Stimulated activated naive B cell treated with anti-CD40 and anti-IgM and Interleukin-4, amounts not matched to agents 10 μg/mL and 1 μg/mL and 100 μg/mL, for 72 hours (primary cell): ENCODE results near the gene MUS81.

Experiments used
- ATAC-seq, 2 donors: fragments of 150-1000 bp; cut with Tn5 transposase; replicated peaks; 2 replicates each; pipeline ENCODE4 v1.10.0; 2021; ENCODE audit warnings: moderate library complexity in 1 of 2
- DNase-seq: peaks from one replicate; pipeline ENCODE4 v3.0.0; 2021
- H3K27ac Mint-ChIP-seq: one replicate; pipeline ENCODE4 v1.8.0; 2022; ENCODE audit warnings: mild to moderate bottlenecking, mixed read lengths
- H3K27me3 Mint-ChIP-seq, 2 donors: one replicate each; pipeline ENCODE4 v1.8.0; 2022; ENCODE audit warnings: mixed read lengths in 2 of 2
- H3K36me3 Mint-ChIP-seq, 2 donors: one replicate each; pipeline ENCODE4 v1.8.0; 2022; ENCODE audit warnings: mixed read lengths in 2 of 2, mild to moderate bottlenecking in 1 of 2
- H3K4me1 Mint-ChIP-seq, 2 donors: one replicate each; pipeline ENCODE4 v1.8.0; 2022; ENCODE audit warnings: mixed read lengths in 2 of 2, mild to moderate bottlenecking in 1 of 2
- H3K4me3 Mint-ChIP-seq, 2 donors: one replicate each; pipeline ENCODE4 v1.8.0; 2022; ENCODE audit warnings: mild to moderate bottlenecking in 2 of 2, mixed read lengths in 2 of 2, moderate library complexity in 1 of 2
- H3K9me3 Mint-ChIP-seq, 2 donors: one replicate each; pipeline ENCODE4 v1.8.0; 2022; ENCODE audit warnings: mixed read lengths in 2 of 2, mild to moderate bottlenecking in 1 of 2

MUS81 gene

GRCh38 chr11:65852508-65853245 lies 7.6 kb upstream of the MUS81 start:
- ATAC-seq: no peak
- Mint-ChIP-seq H3K27me3 (no peaks in the 10 kb centered on the region), H3K4me1 (peaks cover 32 to 47% of the 10 kb centered on the region in 2 donors), H3K9me3 (peaks cover 0 to 5% of the 10 kb centered on the region in 2 donors), H3K27ac (peak overlapping the region; percentile 4), H3K4me3 (peak overlapping the region in 1 of 2 donors; percentile 41), H3K36me3 (peaks cover 55 to 68% of the 10 kb centered on the region in 2 donors)
- no peak for DNase-seq

DNA sequence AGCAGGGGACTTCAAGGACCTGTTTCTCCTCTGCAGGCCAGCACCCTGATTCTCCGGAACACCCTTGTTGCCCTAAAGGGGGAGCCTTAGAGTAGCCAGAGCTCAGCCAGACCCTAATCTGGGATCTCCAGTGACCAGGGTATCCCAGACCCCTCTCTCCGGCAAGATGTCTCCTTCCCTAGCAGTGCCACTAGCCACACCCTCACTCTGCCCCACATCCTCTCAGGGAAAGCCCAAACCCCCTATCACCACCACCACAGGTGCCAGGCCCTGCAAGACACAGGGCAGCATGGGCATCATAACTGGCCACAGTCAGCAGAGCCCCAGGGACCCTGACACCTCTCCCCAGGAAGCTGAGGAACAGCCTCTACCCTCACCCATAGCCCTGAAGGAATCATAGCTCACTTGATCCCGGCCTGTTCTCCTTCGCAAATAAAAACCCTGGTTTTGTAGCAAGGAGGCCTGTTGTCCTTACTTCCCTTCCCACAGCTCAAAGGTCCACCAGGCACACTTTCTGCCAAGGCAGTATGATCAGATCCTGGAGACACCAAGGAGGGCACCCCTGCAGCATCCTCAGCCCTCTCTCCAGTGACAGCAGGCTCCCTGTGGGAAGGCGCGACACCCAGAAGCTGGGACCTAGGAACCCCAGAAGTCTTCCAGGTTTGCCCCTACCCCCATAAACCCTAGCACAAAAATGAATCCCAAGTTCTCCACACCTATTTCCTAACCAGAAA lies 6.8 kb upstream of the MUS81 start:
- H3K4me1 Mint-ChIP-seq: peaks cover 30 to 53% of the 10 kb centered on the region in 2 donors
- no peak for DNase-seq
- no peaks in the 10 kb centered on the region for H3K27me3 Mint-ChIP-seq
- H3K27ac Mint-ChIP-seq: peak overlapping the region; percentile 4
- peaks cover 58 to 72% of the 10 kb centered on the region in 2 donors for H3K36me3 Mint-ChIP-seq
- peak overlapping the region; percentile 9 to 41 for H3K4me3 Mint-ChIP-seq
- ATAC-seq: no peak
- peaks cover 0 to 5% of the 10 kb centered on the region in 2 donors for H3K9me3 Mint-ChIP-seq

GRCh38 chr11:65854161-65854592 lies 6.1 kb upstream of the MUS81 start:
- H3K4me1 Mint-ChIP-seq: peaks cover 32 to 55% of the 10 kb centered on the region in 2 donors
- ATAC-seq (no peak), DNase-seq (no peak)
- peak overlapping the region; percentile 4 for H3K27ac Mint-ChIP-seq
- peaks cover 58 to 72% of the 10 kb centered on the region in 2 donors for H3K36me3 Mint-ChIP-seq
- peaks cover 0 to 5% of the 10 kb centered on the region in 2 donors for H3K9me3 Mint-ChIP-seq
- H3K27me3 Mint-ChIP-seq: no peaks in the 10 kb centered on the region
- H3K4me3 Mint-ChIP-seq: peak overlapping the region; percentile 42 to 68

- Mint-ChIP-seq H3K4me3 (peak overlapping the region; percentile 91 to 97), H3K36me3 (peaks cover 59 to 71% of the 10 kb centered on the region in 2 donors), H3K27ac (peak overlapping the region; percentile 59), H3K9me3 (peaks cover 0 to 5% of the 10 kb centered on the region in 2 donors), H3K27me3 (no peaks in the 10 kb centered on the region), H3K4me1 (peaks cover 35 to 61% of the 10 kb centered on the region in 2 donors)
- DNase-seq (no peak), ATAC-seq (no peak)
Observed at GRCh38 chr11:65854852-65855837, 5.1 kb upstream of the MUS81 start.

GRCh38 chr11:65855927-65856363 lies 4.3 kb upstream of the MUS81 start:
- DNase-seq: no peak
- no peak for ATAC-seq
- H3K36me3 Mint-ChIP-seq: peaks cover 56 to 67% of the 10 kb centered on the region in 2 donors
- peaks cover 0 to 5% of the 10 kb centered on the region in 2 donors for H3K9me3 Mint-ChIP-seq
- no peaks in the 10 kb centered on the region for H3K27me3 Mint-ChIP-seq
- H3K27ac Mint-ChIP-seq: peak overlapping the region; percentile 95
- peaks cover 35 to 64% of the 10 kb centered on the region in 2 donors for H3K4me1 Mint-ChIP-seq
- peak overlapping the region; percentile 91 to 97 for H3K4me3 Mint-ChIP-seq

GRCh38 chr11:65856689-65857499 lies 3.3 kb upstream of the MUS81 start:
- Mint-ChIP-seq H3K27me3 (no peaks in the 10 kb centered on the region), H3K4me3 (peak overlapping the region; percentile 91 to 97), H3K9me3 (peaks cover 0 to 4% of the 10 kb centered on the region in 2 donors), H3K36me3 (peaks cover 53 to 58% of the 10 kb centered on the region in 2 donors), H3K27ac (peak overlapping the region; percentile 95), H3K4me1 (peaks cover 38 to 71% of the 10 kb centered on the region in 2 donors)
- DNase-seq (peak; percentile 80), ATAC-seq (peak; percentile 33 to 43)

DNA sequence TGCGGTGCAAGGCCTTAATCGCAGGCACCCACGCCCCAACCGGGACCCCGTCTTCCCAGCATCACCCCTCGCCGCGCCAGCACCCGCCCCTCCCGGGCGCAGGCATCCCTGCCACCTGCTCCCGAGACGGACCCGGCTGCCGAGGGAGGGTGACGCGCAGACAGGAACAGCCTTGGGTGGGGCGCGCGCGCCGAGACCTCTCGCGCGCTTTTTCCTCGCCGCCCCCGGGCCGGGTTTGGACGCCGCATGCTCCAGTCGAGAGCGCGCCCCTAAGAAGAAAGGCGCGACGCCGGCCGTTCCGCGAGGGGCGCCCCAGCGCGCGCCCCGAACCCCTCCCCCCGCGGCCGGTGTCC lies 2.8 kb upstream of the MUS81 start:
- Mint-ChIP-seq H3K4me1 (peaks cover 34 to 70% of the 10 kb centered on the region in 2 donors), H3K4me3 (peak overlapping the region; percentile 91 to 97), H3K27me3 (no peaks in the 10 kb centered on the region), H3K36me3 (peaks cover 53 to 55% of the 10 kb centered on the region in 2 donors), H3K9me3 (no peaks in the 10 kb centered on the region), H3K27ac (peak overlapping the region; percentile 95)
- peak; percentile 42 for DNase-seq
- ATAC-seq: peak in 1 of 2 donors; percentile 0

GRCh38 chr11:65857853-65858680 lies 2.2 kb upstream of the MUS81 start, which contains the start of gene CFL1:
Gene CFL1, minus strand, starts transcription at chr11:65858180. Its CDS starts 81 bp downstream, at chr11:65858099.
- H3K9me3 Mint-ChIP-seq: no peaks in the 10 kb centered on the region
- peaks cover 40 to 76% of the 10 kb centered on the region in 2 donors for H3K4me1 Mint-ChIP-seq
- H3K4me3 Mint-ChIP-seq: peak within 1 kb of the TSS; percentile 97
- DNase-seq (peak; percentile 97), ATAC-seq (peak; percentile 63 to 64)
- peaks cover 58 to 60% of the 10 kb centered on the region in 2 donors for H3K36me3 Mint-ChIP-seq
- H3K27me3 Mint-ChIP-seq: no peaks in the 10 kb centered on the region
- H3K27ac Mint-ChIP-seq: peak within 1 kb of the TSS; percentile 99

GRCh38 chr11:65858681-65859087 lies 1.5 kb upstream of the MUS81 start:
- Mint-ChIP-seq H3K4me3 (peak overlapping the region; percentile 97), H3K27me3 (no peaks in the 10 kb centered on the region), H3K4me1 (peaks cover 37 to 75% of the 10 kb centered on the region in 2 donors), H3K9me3 (no peaks in the 10 kb centered on the region), H3K36me3 (peaks cover 57 to 59% of the 10 kb centered on the region in 2 donors), H3K27ac (peak overlapping the region; percentile 99)
- no peak for DNase-seq
- no peak for ATAC-seq

DNA sequence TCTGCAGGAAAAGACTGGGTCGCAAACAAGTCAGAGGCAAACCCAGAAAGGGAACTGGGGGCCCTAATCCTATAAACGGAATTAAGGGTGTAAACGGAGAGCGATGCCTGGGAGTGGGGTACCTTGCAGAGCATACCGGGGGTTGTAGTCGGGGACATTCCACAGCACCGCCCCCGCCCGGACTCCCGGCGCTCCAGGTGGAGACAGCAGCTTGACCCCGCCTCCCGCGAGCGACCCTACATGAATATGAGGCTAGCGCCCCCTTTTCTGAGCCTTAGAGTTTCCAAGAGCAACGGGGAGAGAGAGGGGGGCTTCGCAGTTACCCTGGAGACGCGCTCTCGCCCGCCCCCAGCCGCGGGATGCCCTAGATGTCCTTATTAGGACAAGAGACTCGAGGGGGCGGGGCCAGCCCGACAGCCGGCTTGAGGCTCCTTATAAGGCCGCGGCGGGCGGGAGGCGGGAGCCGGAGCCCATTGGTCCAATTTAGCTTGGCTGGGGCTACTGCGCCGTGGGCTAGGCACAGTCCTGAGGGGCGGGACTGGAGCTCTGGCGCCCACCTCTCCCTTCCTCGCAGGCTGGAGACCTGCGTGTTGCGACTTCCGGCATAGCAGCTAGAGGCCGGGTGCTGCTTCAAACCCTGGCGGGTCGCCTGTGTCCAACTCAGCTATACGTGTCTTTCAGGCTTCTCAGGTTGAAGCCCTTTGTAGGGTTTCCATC lies 980 bp upstream of the MUS81 start:
- H3K27ac Mint-ChIP-seq: peak overlapping the region; percentile 99
- ATAC-seq: peak; percentile 66 to 71
- H3K9me3 Mint-ChIP-seq: no peaks in the 10 kb centered on the region
- H3K36me3 Mint-ChIP-seq: peaks cover 56 to 58% of the 10 kb centered on the region in 2 donors
- H3K4me1 Mint-ChIP-seq: peaks cover 36 to 69% of the 10 kb centered on the region in 2 donors
- no peaks in the 10 kb centered on the region for H3K27me3 Mint-ChIP-seq
- peak; percentile 98 for DNase-seq
- H3K4me3 Mint-ChIP-seq: peak overlapping the region; percentile 97

GRCh38 chr11:65859812-65860277 lies 388 bp upstream of the MUS81 start:
- peak in 1 of 2 donors; percentile 1 for ATAC-seq
- Mint-ChIP-seq H3K36me3 (peaks cover 52 to 53% of the 10 kb centered on the region in 2 donors), H3K4me3 (peak overlapping the region; percentile 97), H3K27ac (peak overlapping the region; percentile 99), H3K9me3 (no peaks in the 10 kb centered on the region), H3K27me3 (no peaks in the 10 kb centered on the region), H3K4me1 (peaks cover 31 to 63% of the 10 kb centered on the region in 2 donors)
- DNase-seq: no peak

DNA sequence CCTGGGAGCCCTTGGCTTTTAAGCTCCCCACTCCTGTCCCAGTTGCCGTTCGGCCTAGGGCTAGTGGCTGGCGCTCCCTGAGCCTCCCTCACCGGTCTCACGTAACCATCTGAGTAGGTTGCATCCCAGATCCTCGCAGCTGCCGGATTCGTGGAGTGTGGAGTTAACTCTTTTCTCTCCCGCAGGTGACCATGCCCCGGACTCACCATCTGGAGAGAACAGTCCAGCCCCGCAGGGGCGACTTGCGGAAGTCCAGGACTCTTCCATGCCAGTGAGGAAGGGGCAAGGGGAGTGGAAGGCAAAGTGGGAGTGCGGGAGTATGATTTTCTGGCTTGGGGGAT lies 902 bp downstream of the MUS81 start:
- peak overlapping the region; percentile 99 for H3K27ac Mint-ChIP-seq
- peaks cover 28 to 50% of the 10 kb centered on the region in 2 donors for H3K4me1 Mint-ChIP-seq
- H3K27me3 Mint-ChIP-seq: no peaks in the 10 kb centered on the region
- peak overlapping the region; percentile 97 for H3K4me3 Mint-ChIP-seq
- ATAC-seq (no peak), DNase-seq (no peak)
- no peaks in the 10 kb centered on the region for H3K9me3 Mint-ChIP-seq
- peaks cover 52 to 53% of the 10 kb centered on the region in 2 donors for H3K36me3 Mint-ChIP-seq
